Mesendoderm (in vitro differentiated cells): ENCODE results near the gene RHOD.

Experiments used
- DNase-seq: peaks from one replicate; pipeline ENCODE4 v3.0.0; 2013
- H2AK5ac ChIP-seq: 2 replicates; pipeline ENCODE4 v1.6.1; 2013; ENCODE audit warnings: low read length, inconsistent platforms
- H2BK120ac ChIP-seq: 2 replicates; pipeline ENCODE4 v1.6.1; 2013; ENCODE audit warnings: low read depth, mild to moderate bottlenecking, low read length, moderate library complexity, mixed read lengths
- H2BK15ac ChIP-seq: replicated peaks from 2 replicates; pipeline ENCODE4 v1.6.1; 2013; ENCODE audit warnings: low read depth, mild to moderate bottlenecking, moderate library complexity
- H2BK5ac ChIP-seq: 2 replicates; pipeline ENCODE4 v1.6.1; 2013; ENCODE audit warnings: low read length, inconsistent platforms
- H3K18ac ChIP-seq: 2 replicates; pipeline ENCODE4 v1.6.1; 2013; ENCODE audit warnings: mild to moderate bottlenecking, low read length, mixed read lengths
- H3K23ac ChIP-seq: one replicate; pipeline ENCODE4 v1.6.1; 2013; ENCODE audit warnings: low read length
- H3K27ac ChIP-seq: 2 replicates; pipeline ENCODE4 v1.5.1; 2013; ENCODE audit warnings: low read depth, mild to moderate bottlenecking, inconsistent platforms, low read length, moderate library complexity
- H3K27me3 ChIP-seq: 2 replicates; pipeline ENCODE4 v1.6.1; 2013; ENCODE audit warnings: low read length, control low read depth, mild to moderate bottlenecking, inconsistent platforms; ENCODE audit not compliant: insufficient read depth, poor library complexity
- H3K36me3 ChIP-seq: 2 replicates; pipeline ENCODE4 v1.6.1; 2013; ENCODE audit warnings: low read length, inconsistent platforms; ENCODE audit not compliant: control insufficient read depth, insufficient read depth
- H3K4ac ChIP-seq: one replicate; pipeline ENCODE4 v1.6.1; 2013; ENCODE audit warnings: low read depth, mild to moderate bottlenecking, low read length, moderate library complexity
- H3K4me1 ChIP-seq: 2 replicates; pipeline ENCODE4 v1.6.1; 2013; ENCODE audit warnings: low read depth, low read length, inconsistent platforms; ENCODE audit not compliant: control insufficient read depth
- H3K4me2 ChIP-seq: 2 replicates; pipeline ENCODE4 v1.6.1; 2013; ENCODE audit warnings: low read length
- H3K4me3 ChIP-seq: 2 replicates; pipeline ENCODE4 v1.5.1; 2013; ENCODE audit warnings: mild to moderate bottlenecking, low read length
- H3K56ac ChIP-seq: one replicate; pipeline ENCODE4 v1.6.1; 2013; ENCODE audit warnings: low read length
- H3K79me1 ChIP-seq: 2 replicates; pipeline ENCODE4 v1.6.1; 2013; ENCODE audit warnings: low read length, inconsistent platforms
- H3K79me2 ChIP-seq: 2 replicates; pipeline ENCODE4 v1.6.1; 2013; ENCODE audit warnings: mild to moderate bottlenecking, low read length; ENCODE audit not compliant: control insufficient read depth, insufficient read depth
- H3K9ac ChIP-seq: 2 replicates; pipeline ENCODE4 v1.6.1; 2013; ENCODE audit warnings: low read length, inconsistent platforms
- H4K5ac ChIP-seq: one replicate; pipeline ENCODE4 v1.6.1; 2013; ENCODE audit warnings: low read length
- H4K8ac ChIP-seq: one replicate; pipeline ENCODE4 v1.6.1; 2013; ENCODE audit warnings: low read depth, mild to moderate bottlenecking, control low read depth, low read length, moderate library complexity
- whole genome bisulfite sequencing: extraction: QIAGEN DNeasy Blood & Tissue Kit; methylation state at CpG from one replicate; pipeline ENCODE4 v1.1.7; 2013; ENCODE audit warnings: low lambda C conversion rate, missing lambda C conversion rate; ENCODE audit not compliant: insufficient coverage; ENCODE audit errors: extremely low coverage; 5-methylcytosine and 5-hydroxymethylcytosine counted together

Gene RHOD

GRCh38 chr11:67027943-67028542 is 28.6 kb upstream of the RHOD start:
- H2AK5ac ChIP-seq: no peak overlapping the region

DNA sequence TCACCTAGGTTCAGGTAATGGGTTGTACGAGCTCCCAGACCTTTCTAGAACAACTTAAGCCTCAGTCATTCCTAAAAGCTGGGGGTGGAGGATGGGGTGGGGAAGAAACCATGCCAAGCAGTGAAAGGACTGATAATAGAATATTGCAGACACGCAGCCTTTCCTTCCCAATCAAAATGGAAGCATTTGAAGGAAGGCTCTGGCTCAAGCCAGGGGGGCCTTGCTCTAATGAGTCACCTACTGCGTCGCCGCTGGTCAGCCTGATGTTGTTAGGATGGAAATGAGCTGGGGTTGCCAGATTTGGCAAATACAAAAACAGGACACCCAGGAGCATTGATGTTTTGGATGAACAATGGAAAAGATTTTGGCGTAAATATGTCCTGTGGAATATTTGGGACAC is 27.5 kb upstream of the RHOD start:
- Histone ChIP-seq H3K79me2 (no peaks in the 10 kb centered on the region), H3K4me3 (no peak overlapping the region), H3K36me3 (no peaks in the 10 kb centered on the region), H3K56ac (no peak overlapping the region), H4K8ac (no peak overlapping the region), H3K4me2 (no peak overlapping the region), H2BK15ac (no peak overlapping the region), H4K5ac (no peak overlapping the region), H3K23ac (no peak overlapping the region), H3K9ac (no peak overlapping the region), H3K27ac (no peak overlapping the region), H3K79me1 (no peaks in the 10 kb centered on the region), H3K4me1 (peaks cover 4% of the 10 kb centered on the region), H3K18ac (no peak overlapping the region), H2BK120ac (no peak overlapping the region), H3K27me3 (peaks cover 2% of the 10 kb centered on the region), H3K4ac (no peak overlapping the region), H2BK5ac (no peak overlapping the region), H2AK5ac (no peak overlapping the region)
- DNase-seq: no peak
- no CpG with 5 or more reads among the region's 6 CpGs for WGBS

More at GRCh38 chr11:67027943-67028542, 28.6 kb upstream of the RHOD start:
- Histone ChIP-seq H2BK120ac (no peak overlapping the region), H3K79me2 (no peaks in the 10 kb centered on the region), H3K23ac (no peak overlapping the region), H4K5ac (no peak overlapping the region), H3K4ac (no peak overlapping the region), H3K79me1 (no peaks in the 10 kb centered on the region), H3K4me1 (peaks cover 4% of the 10 kb centered on the region), H3K27me3 (peaks cover 9% of the 10 kb centered on the region), H3K9ac (no peak overlapping the region), H3K4me3 (no peak overlapping the region), H3K56ac (no peak overlapping the region), H3K36me3 (no peaks in the 10 kb centered on the region), H3K4me2 (no peak overlapping the region), H4K8ac (no peak overlapping the region), H3K18ac (no peak overlapping the region), H2BK5ac (no peak overlapping the region), H3K27ac (no peak overlapping the region), H2BK15ac (no peak overlapping the region)
- peak; percentile 53 for DNase-seq
- no CpG with 5 or more reads among the region's 6 CpGs for WGBS

- no CpG with 5 or more reads among the region's 9 CpGs for WGBS
- no peak overlapping the region for H2AK5ac ChIP-seq
- no peak overlapping the region for H2BK15ac ChIP-seq
- no peak overlapping the region for H2BK5ac ChIP-seq
- peak; percentile 76 for DNase-seq
- H3K4me2 ChIP-seq: no peak overlapping the region
- no peak overlapping the region for H4K8ac ChIP-seq
- H3K27me3 ChIP-seq: no peaks in the 10 kb centered on the region
- no peaks in the 10 kb centered on the region for H3K79me1 ChIP-seq
- H3K4me1 ChIP-seq: peaks cover 4% of the 10 kb centered on the region
- no peaks in the 10 kb centered on the region for H3K79me2 ChIP-seq
- no peak overlapping the region for H3K27ac ChIP-seq
- H3K23ac ChIP-seq: no peak overlapping the region
- H2BK120ac ChIP-seq: no peak overlapping the region
- no peak overlapping the region for H3K18ac ChIP-seq
- H3K4me3 ChIP-seq: no peak overlapping the region
- H3K56ac ChIP-seq: no peak overlapping the region
- H3K4ac ChIP-seq: no peak overlapping the region
- H3K36me3 ChIP-seq: no peaks in the 10 kb centered on the region
- no peak overlapping the region for H4K5ac ChIP-seq
- no peak overlapping the region for H3K9ac ChIP-seq
These were observed 25.7 kb upstream of the RHOD start for GRCh38 chr11:67030976-67031375.

GRCh38 chr11:67031791-67032561 is 24.7 kb upstream of the RHOD start:
- Histone ChIP-seq H3K36me3 (no peaks in the 10 kb centered on the region), H3K27me3 (no peaks in the 10 kb centered on the region), H3K23ac (no peak overlapping the region), H3K4me1 (peaks cover 4% of the 10 kb centered on the region), H2BK15ac (no peak overlapping the region), H3K27ac (no peak overlapping the region), H2BK120ac (no peak overlapping the region), H3K4me3 (no peak overlapping the region), H3K18ac (no peak overlapping the region), H3K4me2 (no peak overlapping the region), H2AK5ac (no peak overlapping the region), H2BK5ac (no peak overlapping the region), H3K79me1 (no peaks in the 10 kb centered on the region), H4K5ac (no peak overlapping the region), H3K4ac (no peak overlapping the region), H3K79me2 (no peaks in the 10 kb centered on the region), H3K56ac (no peak overlapping the region), H4K8ac (no peak overlapping the region), H3K9ac (no peak overlapping the region)
- WGBS: no CpG with 5 or more reads among the region's 23 CpGs
- DNase-seq: no peak

DNA sequence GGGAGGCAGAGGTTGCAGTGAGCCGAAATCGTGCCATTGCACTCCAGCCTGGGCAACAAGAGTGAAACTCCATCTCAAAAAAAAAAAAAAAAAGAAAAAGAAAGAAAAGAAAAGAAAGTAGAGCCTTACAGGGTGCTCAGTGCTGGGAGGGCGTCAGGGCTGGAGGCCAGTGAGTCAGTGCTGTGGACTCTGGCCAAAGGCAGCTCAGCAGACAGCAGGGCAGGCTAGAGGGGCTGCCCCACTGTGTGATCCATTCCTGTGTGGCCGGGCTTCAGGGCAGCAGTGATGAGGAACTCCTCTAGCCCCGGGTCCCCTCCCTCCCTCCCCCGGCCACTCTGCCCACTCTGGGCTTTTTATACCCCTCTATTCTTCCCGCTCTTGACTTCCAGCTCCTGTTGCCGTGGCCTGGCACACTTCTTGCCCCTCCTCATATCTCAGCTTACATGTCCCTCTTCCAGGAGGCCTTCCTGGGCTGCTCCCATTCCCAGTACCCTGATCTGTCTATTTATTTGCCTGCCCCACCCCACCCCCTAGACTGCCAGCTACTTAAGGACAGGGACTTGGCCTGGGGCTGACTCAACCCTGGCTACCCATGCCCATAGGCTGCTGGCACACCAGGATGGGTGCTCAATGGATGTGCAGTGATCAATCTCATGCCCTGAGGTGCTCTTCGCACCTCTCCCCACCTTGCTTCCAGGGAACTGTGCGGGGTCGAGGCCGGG is 23.7 kb upstream of the RHOD start:
- no peaks in the 10 kb centered on the region for H3K79me1 ChIP-seq
- H3K4ac ChIP-seq: no peak overlapping the region
- no peak overlapping the region for H3K18ac ChIP-seq
- no peaks in the 10 kb centered on the region for H3K36me3 ChIP-seq
- no peak overlapping the region for H4K5ac ChIP-seq
- no peak overlapping the region for H4K8ac ChIP-seq
- H3K79me2 ChIP-seq: no peaks in the 10 kb centered on the region
- no peak overlapping the region for H2AK5ac ChIP-seq
- H2BK15ac ChIP-seq: no peak overlapping the region
- no peak overlapping the region for H3K9ac ChIP-seq
- DNase-seq: no peak
- H3K4me3 ChIP-seq: no peak overlapping the region
- no peak overlapping the region for H3K23ac ChIP-seq
- H3K27ac ChIP-seq: no peak overlapping the region
- no CpG with 5 or more reads among the region's 12 CpGs for WGBS
- H2BK5ac ChIP-seq: no peak overlapping the region
- H3K56ac ChIP-seq: no peak overlapping the region
- H3K27me3 ChIP-seq: no peaks in the 10 kb centered on the region
- no peak overlapping the region for H3K4me2 ChIP-seq
- no peak overlapping the region for H2BK120ac ChIP-seq
- H3K4me1 ChIP-seq: peaks cover 4% of the 10 kb centered on the region
